WTC11 (cell line): ENCODE data around the gene SMYD3. TPM values are rescaled to one million over a fixed set of nuclear protein-coding genes. Genes with fewer than 3 reads are reported as not detected.

ENCODE experiments used
- ATAC-seq: fragments of 200-7000 bp; cut with Tn5 transposase; 2 replicates; pipeline ENCODE4 v1.10.0; 2021; ENCODE audit warnings: mild to moderate bottlenecking, moderate library complexity
- CTCF ChIA-PET: fragments of 300-600 bp; sonication (Branson Sonifier 250); formaldehyde crosslinking; loops from one replicate; lab custom pipeline; 2021; ENCODE audit warnings: antibody characterized with exemption; lab: Charles Lee
- POLR2A ChIA-PET: fragments of 350-600 bp; sonication (Branson Sonifier 250); formaldehyde crosslinking; loops from one replicate; lab custom pipeline; 2021; ENCODE audit warnings: antibody characterized with exemption; lab: Charles Lee
- DNase-seq: peaks from one replicate; pipeline ENCODE4 v3.0.0; 2021; ENCODE audit warnings: low spot score
- H3K27ac Mint-ChIP-seq: 2 replicates; pipeline ENCODE4 v1.8.0; 2021; ENCODE audit warnings: mixed read lengths
- H3K27me3 Mint-ChIP-seq: 2 replicates; pipeline ENCODE4 v1.8.0; 2021; ENCODE audit warnings: low read depth, mild to moderate bottlenecking, moderate library complexity, mixed read lengths
- H3K36me3 Mint-ChIP-seq: 2 replicates; pipeline ENCODE4 v1.8.0; 2021; ENCODE audit warnings: mixed read lengths
- H3K4me1 Mint-ChIP-seq: 2 replicates; pipeline ENCODE4 v1.8.0; 2022; ENCODE audit warnings: mixed read lengths
- H3K4me3 Mint-ChIP-seq: 2 replicates; pipeline ENCODE4 v1.8.0; 2021; ENCODE audit warnings: mild to moderate bottlenecking, moderate library complexity, mixed read lengths
- H3K9me3 Mint-ChIP-seq: 2 replicates; pipeline ENCODE4 v1.8.0; 2021; ENCODE audit warnings: mixed read lengths
- ATF2 ChIP-seq: sonication (generic); formaldehyde crosslinking; IDR thresholded peaks from 2 replicates; pipeline ENCODE4 v1.8.1; 2022; ENCODE audit warnings: low read depth, missing genetic modification reagents, borderline replicate concordance
- ATF6 ChIP-seq: sonication (generic); formaldehyde crosslinking; IDR thresholded peaks from 2 replicates; pipeline ENCODE4 v1.8.1; 2023; ENCODE audit warnings: mild to moderate bottlenecking, missing genetic modification reagents
- CDX4 ChIP-seq: fragments of 250-450 bp; sonication (Bioruptor Pico); IDR thresholded peaks from 2 replicates; pipeline ENCODE4 v1.9.0; 2021; ENCODE audit warnings: moderate library complexity, mild to moderate bottlenecking, inconsistent platforms, borderline replicate concordance
- CREB1 ChIP-seq: sonication (generic); formaldehyde crosslinking; IDR thresholded peaks from 2 replicates; pipeline ENCODE4 v1.8.0; 2023; ENCODE audit warnings: mild to moderate bottlenecking, missing genetic modification reagents
- CREM ChIP-seq: sonication (generic); formaldehyde crosslinking; IDR thresholded peaks from 2 replicates; pipeline ENCODE4 v1.8.1; 2022; ENCODE audit warnings: mild to moderate bottlenecking, missing genetic modification reagents, moderate library complexity
- EMX1 ChIP-seq: fragments of 250-450 bp; sonication (Bioruptor Pico); IDR thresholded peaks from 2 replicates; pipeline ENCODE4 v1.8.0; 2021; ENCODE audit warnings: mild to moderate bottlenecking
- ESRRA ChIP-seq: sonication (generic); formaldehyde crosslinking; IDR thresholded peaks from 2 replicates; pipeline ENCODE4 v1.8.1; 2022; ENCODE audit warnings: mild to moderate bottlenecking, missing genetic modification reagents, borderline replicate concordance
- FOXP1 ChIP-seq: sonication (generic); formaldehyde crosslinking; IDR thresholded peaks from 2 replicates; pipeline ENCODE4 v1.8.0; 2022; ENCODE audit warnings: missing genetic modification reagents, mild to moderate bottlenecking, moderate library complexity, borderline replicate concordance
- GABPB1 ChIP-seq: sonication (generic); formaldehyde crosslinking; IDR thresholded peaks from 2 replicates; pipeline ENCODE4 v1.8.1; 2023; ENCODE audit warnings: mild to moderate bottlenecking, missing genetic modification reagents
- HMGXB4 ChIP-seq: sonication (generic); formaldehyde crosslinking; IDR thresholded peaks from 2 replicates; pipeline ENCODE4 v1.8.1; 2023; ENCODE audit warnings: mild to moderate bottlenecking, moderate library complexity, missing genetic modification reagents
- MYBL2 ChIP-seq: sonication (generic); formaldehyde crosslinking; IDR thresholded peaks from 2 replicates; pipeline ENCODE4 v1.8.1; 2023; ENCODE audit warnings: mild to moderate bottlenecking, moderate library complexity, missing genetic modification reagents
- NFATC4 ChIP-seq: fragments of 250-450 bp; sonication (Bioruptor Pico); IDR thresholded peaks from 2 replicates; pipeline ENCODE4 v1.9.0; 2021; ENCODE audit warnings: mild to moderate bottlenecking
- NR1H2 ChIP-seq: sonication (generic); formaldehyde crosslinking; IDR thresholded peaks from 2 replicates; pipeline ENCODE4 v1.9.0; 2021; ENCODE audit warnings: mild to moderate bottlenecking, moderate library complexity, missing genetic modification reagents
- NR2C2 ChIP-seq: sonication (generic); formaldehyde crosslinking; IDR thresholded peaks from 2 replicates; pipeline ENCODE4 v1.8.0; 2022; ENCODE audit warnings: mild to moderate bottlenecking, missing genetic modification reagents
- OVOL2 ChIP-seq: fragments of 250-450 bp; sonication (Bioruptor Pico); IDR thresholded peaks from 2 replicates; pipeline ENCODE4 v1.9.0; 2021; ENCODE audit warnings: mild to moderate bottlenecking, borderline replicate concordance
- PREB ChIP-seq: sonication (generic); formaldehyde crosslinking; IDR thresholded peaks from 2 replicates; pipeline ENCODE4 v1.8.1; 2022; ENCODE audit warnings: mild to moderate bottlenecking, missing genetic modification reagents, moderate library complexity, borderline replicate concordance
- PRRX2 ChIP-seq: fragments of 250-450 bp; sonication (Bioruptor Pico); IDR thresholded peaks from 2 replicates; pipeline ENCODE4 v1.8.0; 2021; ENCODE audit warnings: mild to moderate bottlenecking
- RELA ChIP-seq: sonication (generic); formaldehyde crosslinking; IDR thresholded peaks from 2 replicates; pipeline ENCODE4 v1.8.1; 2022; ENCODE audit warnings: missing genetic modification reagents, mild to moderate bottlenecking, borderline replicate concordance
- RORB ChIP-seq: fragments of 250-450 bp; sonication (Bioruptor Pico); IDR thresholded peaks from 2 replicates; pipeline ENCODE4 v1.9.0; 2021; ENCODE audit warnings: mild to moderate bottlenecking
- SOX15 ChIP-seq: fragments of 250-450 bp; sonication (Bioruptor Pico); IDR thresholded peaks from 2 replicates; pipeline ENCODE4 v1.9.0; 2021; ENCODE audit warnings: mild to moderate bottlenecking
- ZBTB21 ChIP-seq: sonication (generic); formaldehyde crosslinking; IDR thresholded peaks from 2 replicates; pipeline ENCODE4 v1.8.1; 2023; ENCODE audit warnings: mild to moderate bottlenecking, missing genetic modification reagents, borderline replicate concordance
- ZMAT4 ChIP-seq: fragments of 250-450 bp; sonication (Bioruptor Pico); IDR thresholded peaks from 2 replicates; pipeline ENCODE4 v1.9.0; 2021; ENCODE audit warnings: mild to moderate bottlenecking
- ZNF317 ChIP-seq: sonication (generic); formaldehyde crosslinking; IDR thresholded peaks from 2 replicates; pipeline ENCODE4 v1.8.1; 2023; ENCODE audit warnings: low read depth, mild to moderate bottlenecking, moderate library complexity, missing genetic modification reagents, borderline replicate concordance
- ZNF416 ChIP-seq: fragments of 250-450 bp; sonication (Bioruptor Pico); IDR thresholded peaks from 2 replicates; pipeline ENCODE4 v1.9.0; 2021; ENCODE audit warnings: mild to moderate bottlenecking, inconsistent platforms
- ZNF671 ChIP-seq: fragments of 250-450 bp; sonication (Bioruptor Pico); IDR thresholded peaks from 2 replicates; pipeline ENCODE4 v1.8.0; 2021; ENCODE audit warnings: mild to moderate bottlenecking
- total RNA-seq: library from RNA; stranded (reverse); gene quantifications from 3 replicates; pipeline ENCODE4 v1.2.3, GENCODE V29; 2021

SMYD3 gene
- total RNA-seq, 1 experiment from 2014 or later = 21.4 TPM

GRCh38 chr1:245812278-245812677, 694.8 kb downstream of the SMYD3 start (continued):
- TF ChIP-seq HMGXB4 (CRISPR knock-in tag) = no peak
- no peak for TF ChIP-seq ZMAT4 (CRISPR knock-in tag)
- TF ChIP-seq ATF6 (CRISPR knock-in tag) = no peak
- TF ChIP-seq NR1H2 (CRISPR knock-in tag) = no peak

- peaks cover 21% of the 10 kb centered on the region for H3K4me1 Mint-ChIP-seq
- H3K27me3 Mint-ChIP-seq = no peaks in the 10 kb centered on the region
- DNase-seq (no peak), ATAC-seq (no peak)
- CTCF ChIA-PET = interaction anchor here (1.5 kb wide), 1 partner anchor 78 kb away, joined by 4 read pairs; no protein-coding TSS in a partner anchor
- no peak overlapping the region for H3K27ac Mint-ChIP-seq
- TF ChIP-seq GABPB1 = peak; percentile 85
- no peak for TF ChIP-seq ZNF671 (CRISPR knock-in tag)
- H3K36me3 Mint-ChIP-seq = no peaks in the 10 kb centered on the region
- H3K4me3 Mint-ChIP-seq = no peak overlapping the region
- POLR2A ChIA-PET = no interaction called here
- H3K9me3 Mint-ChIP-seq = no peaks in the 10 kb centered on the region
Measured at GRCh38 chr1:245810789-245811337, 696.2 kb downstream of the SMYD3 start.

- no peaks in the 10 kb centered on the region for H3K9me3 Mint-ChIP-seq
- no peak overlapping the region for H3K4me3 Mint-ChIP-seq
- ChIA-PET POLR2A (no interaction called here), CTCF (interaction anchor here (1.5 to 1.6 kb wide), 2 partner anchors 13 to 78 kb away, joined by 4 to 10 read pairs; no protein-coding TSS in a partner anchor)
- H3K27ac Mint-ChIP-seq = no peak overlapping the region
- DNase-seq (no peak), ATAC-seq (no peak)
- TF ChIP-seq ZNF416 (CRISPR knock-in tag) (no peak), CREM (CRISPR knock-in tag) (no peak), PRRX2 (no peak), ZNF317 (no peak), MYBL2 (no peak), RELA (CRISPR knock-in tag) (no peak), OVOL2 (CRISPR knock-in tag) (no peak), NR2C2 (no peak), ZMAT4 (CRISPR knock-in tag) (no peak), NFATC4 (CRISPR knock-in tag) (no peak), PREB (CRISPR knock-in tag) (no peak), ESRRA (CRISPR knock-in tag) (no peak), CREB1 (CRISPR knock-in tag) (no peak), RORB (CRISPR knock-in tag) (no peak), FOXP1 (CRISPR knock-in tag) (no peak), EMX1 (no peak), ZBTB21 (no peak), SOX15 (CRISPR knock-in tag) (no peak), ATF2 (CRISPR knock-in tag) (no peak), CDX4 (CRISPR knock-in tag) (no peak)
- H3K36me3 Mint-ChIP-seq = no peaks in the 10 kb centered on the region
- no peaks in the 10 kb centered on the region for H3K27me3 Mint-ChIP-seq
- H3K4me1 Mint-ChIP-seq = peaks cover 21% of the 10 kb centered on the region
Measured at GRCh38 chr1:245810181-245810769, 696.8 kb downstream of the SMYD3 start.
